Loucy (cell line): ENCODE data around the gene NCF4.

Source experiments
- EZH2phosphoT487 ChIP-seq: fragments of 200-600 bp; IDR thresholded peaks from 2 replicates; pipeline ENCODE4 v1.6.1; 2018; ENCODE audit warnings: antibody characterized with exemption, mild to moderate bottlenecking, moderate library complexity, borderline replicate concordance
- TF ChIP-seq, protein P1 (sequence below): fragments of 200-600 bp; sonication (generic); conservative IDR thresholded peaks from 2 replicates; pipeline ENCODE4 v1.5.1; 2014; ENCODE audit warnings: mild to moderate bottlenecking, antibody characterized with exemption, low read length

DNA sequence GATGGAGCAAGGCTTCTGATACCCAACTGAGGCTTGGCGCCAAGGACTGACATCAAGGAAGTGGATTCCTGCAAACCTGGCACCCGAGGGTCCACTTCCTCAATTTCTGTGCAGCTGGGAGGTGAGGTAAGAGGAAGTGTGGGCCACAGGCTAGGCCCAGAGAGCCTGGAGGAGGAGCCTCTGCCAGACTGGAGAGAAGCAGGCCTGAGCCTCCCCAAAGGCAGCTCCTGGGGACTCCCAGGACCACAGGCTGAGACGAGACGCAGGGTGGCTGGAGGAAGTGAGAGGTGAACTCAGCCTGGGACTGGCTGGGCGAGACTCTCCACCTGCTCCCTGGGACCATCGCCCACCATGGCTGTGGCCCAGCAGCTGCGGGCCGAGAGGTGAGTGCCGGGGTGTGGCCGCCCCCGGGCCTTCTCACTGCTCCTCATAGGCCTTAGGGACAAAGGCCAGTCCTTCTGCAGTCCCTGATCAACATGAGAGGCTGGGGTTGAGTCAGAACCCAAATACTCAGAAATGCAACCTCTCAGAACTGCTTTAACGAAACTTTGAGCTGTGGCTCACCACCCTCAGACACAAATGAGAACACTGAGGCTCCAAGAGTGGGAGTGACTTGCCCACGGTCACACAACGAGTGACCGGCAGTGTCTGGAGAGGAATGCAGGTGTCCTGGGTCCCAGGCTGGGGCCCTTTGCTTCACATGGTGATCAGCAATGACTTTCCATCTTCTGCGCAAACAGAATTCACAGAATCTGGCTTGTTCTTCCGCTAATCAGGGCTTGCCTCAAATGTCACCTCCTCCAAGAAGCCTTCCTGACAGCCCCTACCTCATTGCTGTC, at the start of gene NCF4:
- TF ChIP-seq, protein P1, sequence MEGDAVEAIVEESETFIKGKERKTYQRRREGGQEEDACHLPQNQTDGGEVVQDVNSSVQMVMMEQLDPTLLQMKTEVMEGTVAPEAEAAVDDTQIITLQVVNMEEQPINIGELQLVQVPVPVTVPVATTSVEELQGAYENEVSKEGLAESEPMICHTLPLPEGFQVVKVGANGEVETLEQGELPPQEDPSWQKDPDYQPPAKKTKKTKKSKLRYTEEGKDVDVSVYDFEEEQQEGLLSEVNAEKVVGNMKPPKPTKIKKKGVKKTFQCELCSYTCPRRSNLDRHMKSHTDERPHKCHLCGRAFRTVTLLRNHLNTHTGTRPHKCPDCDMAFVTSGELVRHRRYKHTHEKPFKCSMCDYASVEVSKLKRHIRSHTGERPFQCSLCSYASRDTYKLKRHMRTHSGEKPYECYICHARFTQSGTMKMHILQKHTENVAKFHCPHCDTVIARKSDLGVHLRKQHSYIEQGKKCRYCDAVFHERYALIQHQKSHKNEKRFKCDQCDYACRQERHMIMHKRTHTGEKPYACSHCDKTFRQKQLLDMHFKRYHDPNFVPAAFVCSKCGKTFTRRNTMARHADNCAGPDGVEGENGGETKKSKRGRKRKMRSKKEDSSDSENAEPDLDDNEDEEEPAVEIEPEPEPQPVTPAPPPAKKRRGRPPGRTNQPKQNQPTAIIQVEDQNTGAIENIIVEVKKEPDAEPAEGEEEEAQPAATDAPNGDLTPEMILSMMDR, result no peak
- TF ChIP-seq EZH2phosphoT487, result no peak
